HEK293 (cell line): ENCODE data around the gene CCDC88C.

Experiments used
- CTCF ChIA-PET: fragments of 350-600 bp; formaldehyde crosslinking; extraction: SDS; loops from one replicate; lab custom pipeline; 2021; ENCODE audit warnings: antibody characterized with exemption; lab: Yijun Ruan, JAX
- POLR2A ChIA-PET: fragments of 300-600 bp; formaldehyde crosslinking; extraction: SDS; loops from one replicate; lab custom pipeline; 2020; ENCODE audit warnings: antibody characterized with exemption, inconsistent platforms; lab: Yijun Ruan, JAX
- H3K27ac ChIP-seq: fragments of 200-500 bp; sonication (Bioruptor generic); 2 replicates; pipeline ENCODE4 v1.5.1; 2014; ENCODE audit warnings: low read depth, low read length, control low read depth, inconsistent platforms; ENCODE audit errors: extremely low read depth
- H3K36me3 ChIP-seq, 2 experiments: fragments of 200-500 bp in 1 of 2; sonication (Bioruptor generic) in 1 of 2; 1 replicate in 1 of 2; 2 replicates in 1 of 2; pipeline ENCODE4 v1.5.1; 2014 to 2017; ENCODE audit warnings: inconsistent platforms in 2 of 2, low read length in 2 of 2; ENCODE audit not compliant: control insufficient read depth in 2 of 2, insufficient read depth in 1 of 2
- H3K4me1 ChIP-seq: fragments of 200-500 bp; sonication (Bioruptor generic); 2 replicates; pipeline ENCODE4 v1.5.1; 2014; ENCODE audit warnings: mild to moderate bottlenecking, low read length, inconsistent platforms; ENCODE audit not compliant: control insufficient read depth, insufficient read depth
- H3K4me3 ChIP-seq: 2 replicates; pipeline ENCODE4 v1.5.1; 2011; ENCODE audit warnings: low read depth, mild to moderate bottlenecking, control low read depth, low read length, moderate library complexity
- H3K9me3 ChIP-seq: fragments of 200-500 bp; sonication (Bioruptor generic); 2 replicates; pipeline ENCODE4 v1.5.1; 2014; ENCODE audit warnings: low read depth, low read length, inconsistent platforms; ENCODE audit not compliant: control insufficient read depth, insufficient read depth
- GLI2 ChIP-seq: fragments of 450-650 bp; formaldehyde crosslinking; IDR thresholded peaks from 2 replicates; pipeline ENCODE4; 2017; ENCODE audit warnings: missing biosample characterization, missing genetic modification characterization, low read depth, borderline replicate concordance
- HOXA7 ChIP-seq: sonication (generic); formaldehyde crosslinking; IDR thresholded peaks from 2 replicates; pipeline ENCODE4 v1.8.1; 2022; ENCODE audit warnings: missing genetic modification reagents, borderline replicate concordance
- IKZF3 ChIP-seq: fragments of 450-650 bp; IDR thresholded peaks from 2 replicates; pipeline ENCODE4 v1.5.0; 2018; ENCODE audit warnings: missing biosample characterization, mild to moderate bottlenecking, missing genetic modification characterization, moderate library complexity
- KLF8 ChIP-seq: fragments of 450-650 bp; formaldehyde crosslinking; IDR thresholded peaks from 2 replicates; pipeline ENCODE4 v1.5.1; 2016; ENCODE audit warnings: missing biosample characterization, missing genetic modification characterization
- MEIS1 ChIP-seq: sonication (generic); formaldehyde crosslinking; IDR thresholded peaks from 2 replicates; pipeline ENCODE4 v1.8.1; 2022; ENCODE audit warnings: missing genetic modification reagents, mild to moderate bottlenecking, borderline replicate concordance
- OVOL3 ChIP-seq: fragments of 450-650 bp; formaldehyde crosslinking; IDR thresholded peaks from 2 replicates; pipeline ENCODE4 v1.5.1; 2016; ENCODE audit warnings: missing biosample characterization, missing genetic modification characterization
- YY2 ChIP-seq: fragments of 450-650 bp; formaldehyde crosslinking; IDR thresholded peaks from 2 replicates; pipeline ENCODE4 v1.5.1; 2016; ENCODE audit warnings: missing biosample characterization, missing genetic modification characterization
- ZBTB21 ChIP-seq: fragments of 450-650 bp; formaldehyde crosslinking; IDR thresholded peaks from 2 replicates; pipeline ENCODE4 v1.5.1; 2017; ENCODE audit warnings: missing biosample characterization, missing genetic modification characterization
- ZFP41 ChIP-seq: fragments of 450-650 bp; formaldehyde crosslinking; IDR thresholded peaks from 2 replicates; pipeline ENCODE4 v1.5.1; 2016; ENCODE audit warnings: missing biosample characterization, missing genetic modification characterization, borderline replicate concordance
- ZIC2 ChIP-seq: fragments of 450-650 bp; formaldehyde crosslinking; IDR thresholded peaks from 2 replicates; pipeline ENCODE4 v1.5.1; 2016; ENCODE audit warnings: missing biosample characterization, missing genetic modification characterization
- ZNF184 ChIP-seq: fragments of 450-650 bp; IDR thresholded peaks from 2 replicates; pipeline ENCODE4 v1.5.1; 2018; ENCODE audit warnings: missing biosample characterization, mild to moderate bottlenecking, missing genetic modification characterization
- ZNF214 ChIP-seq: fragments of 450-650 bp; formaldehyde crosslinking; IDR thresholded peaks from 2 replicates; pipeline ENCODE4 v1.5.1; 2017; ENCODE audit warnings: missing biosample characterization, mild to moderate bottlenecking, missing genetic modification characterization, borderline replicate concordance
- ZNF239 ChIP-seq: fragments of 450-650 bp; formaldehyde crosslinking; IDR thresholded peaks from 2 replicates; pipeline ENCODE4 v1.5.1; 2016; ENCODE audit warnings: missing biosample characterization, missing genetic modification characterization
- ZNF266 ChIP-seq: fragments of 450-650 bp; formaldehyde crosslinking; IDR thresholded peaks from 2 replicates; pipeline ENCODE4 v1.5.1; 2016; ENCODE audit warnings: missing biosample characterization, missing genetic modification characterization, low read depth
- ZNF596 ChIP-seq: fragments of 450-650 bp; IDR thresholded peaks from 2 replicates; pipeline ENCODE4 v1.5.0; 2018; ENCODE audit warnings: missing biosample characterization, mild to moderate bottlenecking, missing genetic modification characterization, moderate library complexity
- ZNF610 ChIP-seq: fragments of 450-650 bp; formaldehyde crosslinking; IDR thresholded peaks from 2 replicates; pipeline ENCODE4 v1.5.1; 2016; ENCODE audit warnings: missing biosample characterization, missing genetic modification characterization, borderline replicate concordance
- TF ChIP-seq, protein P1 (sequence below): fragments of 450-650 bp; formaldehyde crosslinking; IDR thresholded peaks from 2 replicates; pipeline ENCODE4 v1.5.1; 2017; ENCODE audit warnings: missing biosample characterization, missing genetic modification characterization
- TF ChIP-seq, protein P2 (sequence below): fragments of 450-650 bp; formaldehyde crosslinking; IDR thresholded peaks from 2 replicates; pipeline ENCODE4 v1.5.1; 2016; ENCODE audit warnings: missing biosample characterization, missing genetic modification characterization
- TF ChIP-seq, protein P3 (sequence below): fragments of 450-650 bp; formaldehyde crosslinking; IDR thresholded peaks from 2 replicates; pipeline ENCODE4 v1.5.1; 2016; ENCODE audit warnings: missing biosample characterization, missing genetic modification characterization
- TF ChIP-seq, protein P4 (sequence below): fragments of 450-650 bp; formaldehyde crosslinking; IDR thresholded peaks from 2 replicates; pipeline ENCODE4 v1.5.1; 2016; ENCODE audit warnings: missing biosample characterization, missing genetic modification characterization

Gene CCDC88C

DNA sequence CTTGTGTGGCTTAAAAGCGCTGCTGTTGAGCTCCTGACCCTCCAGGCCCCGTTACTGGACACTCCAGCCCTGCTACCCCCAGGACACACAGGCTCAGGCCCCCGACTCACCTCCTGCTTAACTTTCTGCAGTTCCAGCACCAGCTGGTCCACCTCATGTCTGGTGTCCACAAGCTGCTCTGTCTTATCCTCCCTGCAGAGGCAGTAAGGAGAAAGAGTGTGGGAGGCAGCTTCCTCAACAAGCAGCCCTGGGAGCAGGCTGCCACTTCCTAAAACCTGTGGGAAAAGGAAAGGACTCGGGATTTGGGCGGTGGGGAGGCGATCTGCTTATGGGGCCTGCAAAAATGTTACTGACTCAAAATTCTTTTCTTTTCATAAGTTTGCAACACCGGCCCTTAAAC is 79.2 kb downstream of the CCDC88C start:
- TF ChIP-seq, protein P1, sequence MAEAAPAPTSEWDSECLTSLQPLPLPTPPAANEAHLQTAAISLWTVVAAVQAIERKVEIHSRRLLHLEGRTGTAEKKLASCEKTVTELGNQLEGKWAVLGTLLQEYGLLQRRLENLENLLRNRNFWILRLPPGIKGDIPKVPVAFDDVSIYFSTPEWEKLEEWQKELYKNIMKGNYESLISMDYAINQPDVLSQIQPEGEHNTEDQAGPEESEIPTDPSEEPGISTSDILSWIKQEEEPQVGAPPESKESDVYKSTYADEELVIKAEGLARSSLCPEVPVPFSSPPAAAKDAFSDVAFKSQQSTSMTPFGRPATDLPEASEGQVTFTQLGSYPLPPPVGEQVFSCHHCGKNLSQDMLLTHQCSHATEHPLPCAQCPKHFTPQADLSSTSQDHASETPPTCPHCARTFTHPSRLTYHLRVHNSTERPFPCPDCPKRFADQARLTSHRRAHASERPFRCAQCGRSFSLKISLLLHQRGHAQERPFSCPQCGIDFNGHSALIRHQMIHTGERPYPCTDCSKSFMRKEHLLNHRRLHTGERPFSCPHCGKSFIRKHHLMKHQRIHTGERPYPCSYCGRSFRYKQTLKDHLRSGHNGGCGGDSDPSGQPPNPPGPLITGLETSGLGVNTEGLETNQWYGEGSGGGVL (tag by site-specific recombination), result no peak
- TF ChIP-seq, protein P2, sequence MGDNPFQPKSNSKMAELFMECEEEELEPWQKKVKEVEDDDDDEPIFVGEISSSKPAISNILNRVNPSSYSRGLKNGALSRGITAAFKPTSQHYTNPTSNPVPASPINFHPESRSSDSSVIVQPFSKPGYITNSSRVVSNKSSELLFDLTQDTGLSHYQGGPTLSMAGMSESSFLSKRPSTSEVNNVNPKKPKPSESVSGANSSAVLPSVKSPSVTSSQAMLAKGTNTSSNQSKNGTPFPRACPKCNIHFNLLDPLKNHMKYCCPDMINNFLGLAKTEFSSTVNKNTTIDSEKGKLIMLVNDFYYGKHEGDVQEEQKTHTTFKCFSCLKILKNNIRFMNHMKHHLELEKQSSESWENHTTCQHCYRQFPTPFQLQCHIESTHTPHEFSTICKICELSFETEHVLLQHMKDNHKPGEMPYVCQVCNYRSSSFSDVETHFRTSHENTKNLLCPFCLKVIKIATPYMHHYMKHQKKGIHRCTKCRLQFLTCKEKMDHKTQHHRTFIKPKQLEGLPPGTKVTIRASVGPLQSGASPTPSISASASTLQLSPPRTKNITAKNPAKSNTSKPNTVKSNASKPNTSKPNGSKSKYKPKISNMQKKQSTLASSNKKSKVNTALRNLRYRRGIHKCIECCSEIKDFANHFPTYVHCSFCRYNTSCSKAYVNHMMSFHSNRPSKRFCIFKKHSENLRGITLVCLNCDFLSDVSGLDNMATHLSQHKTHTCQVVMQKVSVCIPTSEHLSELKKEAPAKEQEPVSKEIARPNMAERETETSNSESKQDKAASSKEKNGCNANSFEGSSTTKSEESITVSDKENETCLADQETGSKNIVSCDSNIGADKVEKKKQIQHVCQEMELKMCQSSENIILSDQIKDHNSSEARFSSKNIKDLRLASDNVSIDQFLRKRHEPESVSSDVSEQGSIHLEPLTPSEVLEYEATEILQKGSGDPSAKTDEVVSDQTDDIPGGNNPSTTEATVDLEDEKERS (tag by site-specific recombination), result no peak
- TF ChIP-seq IKZF3 (tag by site-specific recombination) (no peak), ZFP41 (tag by site-specific recombination) (no peak), ZNF239 (tag by site-specific recombination) (no peak)
- Histone ChIP-seq H3K4me1 (no peaks in the 10 kb centered on the region), H3K4me3 (no peak overlapping the region), H3K36me3 (peaks cover 0 to 27% of the 10 kb centered on the region in 2 experiments; a peak in 2 of 3 replicates), H3K9me3 (no peaks in the 10 kb centered on the region), H3K27ac (no peak overlapping the region)
- CTCF ChIA-PET, result interaction anchor here (0.5 to 3.6 kb wide), 4 partner anchors 10 to 554 kb away, joined by 3 to 18 read pairs (median 4); no protein-coding TSS in a partner anchor
- POLR2A ChIA-PET, result no interaction called here

DNA sequence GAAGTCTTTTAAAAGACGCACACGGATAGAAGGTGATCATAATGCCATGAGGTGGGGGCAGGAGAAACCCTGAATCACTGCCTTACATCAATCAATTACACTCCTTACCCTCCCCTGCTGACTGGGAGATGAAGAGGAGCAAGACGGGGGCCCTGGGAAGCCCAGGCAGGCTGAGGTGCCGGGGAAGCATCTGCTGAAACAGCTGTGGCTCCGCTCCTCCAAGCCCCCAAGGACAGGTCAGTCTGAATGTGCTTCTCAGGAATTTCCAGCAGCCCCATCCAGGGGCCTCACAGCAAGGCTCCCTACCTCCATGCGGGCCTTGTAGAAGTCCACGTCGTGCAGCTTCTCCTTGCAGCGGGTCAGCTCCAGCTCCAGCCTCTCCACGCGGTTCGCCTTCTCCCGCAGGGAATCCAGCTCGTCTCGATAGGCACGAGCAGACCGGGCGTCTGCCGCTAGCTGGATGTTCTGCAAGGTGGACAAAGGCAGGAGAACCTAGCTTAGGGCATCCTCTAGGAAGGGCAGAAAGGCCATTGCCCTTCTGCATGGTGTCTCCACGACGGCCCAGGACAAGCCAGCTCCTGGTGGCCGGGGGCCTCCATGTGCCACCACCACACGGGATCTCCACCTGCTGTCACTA is 79.8 kb downstream of the CCDC88C start:
- ChIA-PET CTCF (interaction anchor here (0.8 to 3.6 kb wide), 2 partner anchors 14 to 81 kb away, joined by 5 to 18 read pairs; no protein-coding TSS in a partner anchor), POLR2A (no interaction called here)
- H3K27ac ChIP-seq, result no peak overlapping the region
- H3K36me3 ChIP-seq, result peaks cover 0 to 27% of the 10 kb centered on the region in 2 experiments; a peak in 2 of 3 replicates
- H3K9me3 ChIP-seq, result no peaks in the 10 kb centered on the region
- no peaks in the 10 kb centered on the region for H3K4me1 ChIP-seq
- TF ChIP-seq, protein P3, sequence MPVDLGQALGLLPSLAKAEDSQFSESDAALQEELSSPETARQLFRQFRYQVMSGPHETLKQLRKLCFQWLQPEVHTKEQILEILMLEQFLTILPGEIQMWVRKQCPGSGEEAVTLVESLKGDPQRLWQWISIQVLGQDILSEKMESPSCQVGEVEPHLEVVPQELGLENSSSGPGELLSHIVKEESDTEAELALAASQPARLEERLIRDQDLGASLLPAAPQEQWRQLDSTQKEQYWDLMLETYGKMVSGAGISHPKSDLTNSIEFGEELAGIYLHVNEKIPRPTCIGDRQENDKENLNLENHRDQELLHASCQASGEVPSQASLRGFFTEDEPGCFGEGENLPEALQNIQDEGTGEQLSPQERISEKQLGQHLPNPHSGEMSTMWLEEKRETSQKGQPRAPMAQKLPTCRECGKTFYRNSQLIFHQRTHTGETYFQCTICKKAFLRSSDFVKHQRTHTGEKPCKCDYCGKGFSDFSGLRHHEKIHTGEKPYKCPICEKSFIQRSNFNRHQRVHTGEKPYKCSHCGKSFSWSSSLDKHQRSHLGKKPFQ (tag by site-specific recombination), result no peak
- TF ChIP-seq ZNF266 (tag by site-specific recombination), result no peak
- no peak for TF ChIP-seq ZIC2 (tag by site-specific recombination)
- TF ChIP-seq, protein P4, sequence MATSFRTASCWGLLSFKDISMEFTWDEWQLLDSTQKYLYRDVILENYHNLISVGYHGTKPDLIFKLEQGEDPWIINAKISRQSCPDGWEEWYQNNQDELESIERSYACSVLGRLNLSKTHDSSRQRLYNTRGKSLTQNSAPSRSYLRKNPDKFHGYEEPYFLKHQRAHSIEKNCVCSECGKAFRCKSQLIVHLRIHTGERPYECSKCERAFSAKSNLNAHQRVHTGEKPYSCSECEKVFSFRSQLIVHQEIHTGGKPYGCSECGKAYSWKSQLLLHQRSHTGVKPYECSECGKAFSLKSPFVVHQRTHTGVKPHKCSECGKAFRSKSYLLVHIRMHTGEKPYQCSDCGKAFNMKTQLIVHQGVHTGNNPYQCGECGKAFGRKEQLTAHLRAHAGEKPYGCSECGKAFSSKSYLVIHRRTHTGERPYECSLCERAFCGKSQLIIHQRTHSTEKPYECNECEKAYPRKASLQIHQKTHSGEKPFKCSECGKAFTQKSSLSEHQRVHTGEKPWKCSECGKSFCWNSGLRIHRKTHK (tag by site-specific recombination), result no peak
- no peak for TF ChIP-seq ZNF184 (tag by site-specific recombination)
- no peak for TF ChIP-seq ZBTB21 (tag by site-specific recombination)
- TF ChIP-seq ZNF596, result no peak
- no peak for TF ChIP-seq GLI2 (tag by site-specific recombination)
- no peak for TF ChIP-seq ZNF214
- TF ChIP-seq HOXA7, result no peak
- TF ChIP-seq MEIS1 (CRISPR knock-in tag), result no peak
- no peak for TF ChIP-seq ZNF610 (tag by site-specific recombination)
- TF ChIP-seq IKZF3 (tag by site-specific recombination), result no peak
- TF ChIP-seq OVOL3 (tag by site-specific recombination), result no peak
- no peak for TF ChIP-seq KLF8
- TF ChIP-seq YY2 (tag by site-specific recombination), result no peak
- no peak overlapping the region for H3K4me3 ChIP-seq
